HG02943 (cell line): ENCODE data around the gene SRRM3.
"Not testable (repeated sequence)": the region's sequence is repeated elsewhere in the genome, so short reads cannot be mapped to it uniquely, and the experiment has no call there.

Source experiments
- ATAC-seq: cut with Tn5 transposase; IDR thresholded peaks from one replicate; pipeline ENCODE4 v1.9.1; 2021; ENCODE audit warnings: mild to moderate bottlenecking, low read depth, moderate library complexity; ENCODE audit not compliant: unreplicated experiment

SRRM3 gene

DNA sequence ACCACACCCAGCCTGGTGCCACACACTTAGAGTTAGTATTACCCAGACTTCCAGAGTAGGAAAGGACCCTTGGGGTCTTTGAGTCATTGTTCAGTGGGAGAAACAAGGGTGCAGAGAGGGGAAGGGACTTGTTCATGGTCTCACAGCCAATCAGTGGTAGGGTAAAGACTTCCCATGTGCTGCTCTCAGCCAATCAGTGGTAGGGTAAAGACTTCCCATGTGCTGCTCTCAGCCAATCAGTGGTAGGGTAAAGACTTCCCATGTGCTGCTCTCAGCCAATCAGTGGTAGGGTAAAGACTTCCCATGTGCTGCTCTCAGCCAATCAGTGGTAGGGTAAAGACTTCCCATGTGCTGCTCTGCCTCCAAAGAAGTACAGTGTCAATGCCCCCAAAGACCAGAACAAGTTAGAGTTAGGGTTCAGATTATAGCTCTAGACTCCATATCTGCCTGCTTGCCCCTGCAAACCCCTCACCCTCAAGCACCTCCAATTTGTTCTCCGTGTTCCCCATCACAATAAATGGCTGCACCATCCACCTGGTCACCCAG lies 25.3 kb downstream of the SRRM3 start:
- not testable (repeated sequence) for ATAC-seq

DNA sequence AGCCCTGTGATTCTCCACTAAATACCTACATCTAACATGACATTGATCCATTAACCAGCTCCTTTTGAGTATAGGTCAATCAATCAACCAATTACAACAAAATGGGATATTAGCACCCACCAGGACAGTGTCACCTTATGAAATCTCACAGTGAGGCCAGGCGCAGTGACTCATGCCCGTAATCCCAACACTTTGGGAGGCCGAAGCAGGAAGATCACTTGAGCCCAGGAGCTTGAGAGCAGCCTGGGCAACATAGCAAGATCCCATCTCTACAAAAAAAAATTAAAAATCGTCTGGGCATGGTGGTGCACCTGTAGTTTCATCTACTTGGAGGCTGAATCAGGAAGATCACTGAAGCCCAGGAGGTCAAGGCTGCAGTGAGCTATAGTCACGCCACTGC lies 28.5 kb downstream of the SRRM3 start:
- no peak for ATAC-seq

DNA sequence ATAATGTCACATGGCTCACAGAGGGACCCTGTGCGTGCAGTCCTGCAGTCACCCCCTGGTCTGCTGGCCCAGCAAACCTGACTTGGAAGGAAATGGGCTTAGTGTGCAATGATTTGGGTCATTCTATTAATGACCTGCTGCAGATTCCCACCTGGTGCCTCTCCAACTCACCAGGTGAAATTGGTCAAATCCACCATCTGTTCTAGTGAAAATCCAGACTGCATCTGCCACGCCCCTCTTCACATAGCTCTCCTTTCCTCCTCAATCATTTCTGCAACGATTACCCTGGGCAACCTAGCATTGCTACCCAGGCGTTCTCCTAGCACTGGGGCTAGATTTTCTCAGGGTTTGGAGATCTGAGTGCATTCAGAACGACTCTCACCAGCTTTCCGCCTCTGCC lies 29.4 kb downstream of the SRRM3 start:
- no peak for ATAC-seq

DNA sequence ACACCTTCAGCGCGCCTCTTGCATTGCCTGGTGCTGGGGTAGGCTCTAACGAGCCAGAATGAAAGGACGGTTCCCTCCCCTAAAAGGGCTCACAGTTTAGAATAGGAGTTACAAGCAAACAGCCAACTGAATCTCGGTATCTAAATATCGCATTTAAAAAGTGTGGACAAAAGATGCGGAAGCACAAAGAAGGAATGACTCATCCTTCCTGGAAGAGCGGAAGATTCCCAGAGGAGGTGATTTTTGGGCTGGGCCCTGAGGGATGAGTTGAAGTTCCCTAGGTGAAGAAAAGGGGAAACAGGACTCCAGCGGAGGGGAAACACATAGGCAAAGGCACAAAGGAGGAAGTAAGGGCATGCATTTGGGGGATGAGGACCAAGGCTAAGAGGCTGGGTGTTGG lies 29.9 kb downstream of the SRRM3 start:
- ATAC-seq: no peak

DNA sequence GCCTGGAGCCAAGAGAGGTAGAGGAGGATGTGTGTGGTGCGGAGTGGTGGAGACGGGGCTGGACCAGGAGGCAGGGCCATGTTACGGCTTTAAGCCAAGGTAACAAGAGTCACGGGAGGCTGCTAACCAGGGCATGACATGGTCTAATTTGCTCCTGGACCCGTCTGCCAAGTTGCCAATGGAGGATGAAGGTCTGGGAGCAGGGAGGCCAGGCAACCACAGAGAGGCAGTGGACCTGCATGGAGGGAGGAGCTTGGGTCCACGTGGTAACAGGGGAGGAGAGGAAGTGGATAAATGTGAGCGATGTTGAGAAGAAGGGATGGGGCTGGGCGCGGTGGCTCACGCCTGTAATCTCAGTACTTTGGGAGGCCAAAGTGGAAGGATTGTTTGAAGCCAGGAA lies 31.0 kb downstream of the SRRM3 start:
- no peak for ATAC-seq

DNA sequence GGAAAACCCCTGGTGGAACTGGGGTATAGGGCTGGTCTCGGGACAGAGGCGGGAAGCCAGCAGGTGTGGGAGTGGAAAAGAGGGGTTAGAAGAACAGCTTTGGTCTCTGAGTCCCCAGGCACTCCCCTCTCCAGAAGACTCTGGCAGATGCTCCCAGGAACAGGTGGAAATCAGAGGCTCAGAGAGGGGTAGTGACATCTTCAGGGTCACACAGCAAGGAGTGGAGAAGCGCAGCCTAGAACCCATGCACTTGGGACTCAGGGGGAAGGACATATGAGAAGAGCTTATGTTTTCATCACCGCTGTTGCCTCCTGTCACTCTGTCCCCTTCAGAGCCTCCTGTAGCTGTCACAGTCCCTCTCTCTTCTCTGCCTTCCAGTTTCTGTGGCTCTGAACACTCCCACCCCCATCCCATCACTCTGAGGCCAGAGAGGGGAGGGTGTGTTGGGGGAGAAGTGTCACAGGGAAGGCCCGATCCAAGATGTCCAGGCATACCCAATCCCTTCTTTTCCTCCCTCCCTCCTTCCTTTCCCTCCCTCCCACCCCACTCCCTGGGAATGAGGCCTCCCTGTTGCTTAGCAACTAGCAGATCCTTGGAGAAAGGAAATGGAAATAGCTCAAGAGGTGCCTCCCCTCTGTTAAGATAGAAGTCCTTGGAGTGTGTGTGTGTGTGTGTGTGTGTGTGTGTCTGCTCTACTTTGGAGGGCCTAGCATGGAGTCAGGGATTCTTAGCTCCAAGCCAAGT lies 32.0 kb downstream of the SRRM3 start:
- ATAC-seq: no peak

DNA sequence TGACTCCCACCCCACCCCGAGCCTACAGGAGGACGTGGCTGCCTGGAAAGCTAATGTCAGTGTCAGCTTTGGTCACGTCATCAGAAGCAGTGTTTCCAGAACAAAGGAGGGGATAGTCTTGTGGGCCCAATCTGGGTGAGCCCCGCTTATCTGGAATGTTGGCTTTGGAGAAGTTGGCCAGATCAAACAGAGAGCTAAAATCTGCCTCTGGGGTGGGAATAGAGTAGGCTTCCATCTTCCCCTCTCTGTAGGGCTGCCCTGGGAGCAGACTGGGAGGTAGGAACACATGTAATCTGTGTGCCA lies 32.5 kb downstream of the SRRM3 start:
- ATAC-seq: no peak

DNA sequence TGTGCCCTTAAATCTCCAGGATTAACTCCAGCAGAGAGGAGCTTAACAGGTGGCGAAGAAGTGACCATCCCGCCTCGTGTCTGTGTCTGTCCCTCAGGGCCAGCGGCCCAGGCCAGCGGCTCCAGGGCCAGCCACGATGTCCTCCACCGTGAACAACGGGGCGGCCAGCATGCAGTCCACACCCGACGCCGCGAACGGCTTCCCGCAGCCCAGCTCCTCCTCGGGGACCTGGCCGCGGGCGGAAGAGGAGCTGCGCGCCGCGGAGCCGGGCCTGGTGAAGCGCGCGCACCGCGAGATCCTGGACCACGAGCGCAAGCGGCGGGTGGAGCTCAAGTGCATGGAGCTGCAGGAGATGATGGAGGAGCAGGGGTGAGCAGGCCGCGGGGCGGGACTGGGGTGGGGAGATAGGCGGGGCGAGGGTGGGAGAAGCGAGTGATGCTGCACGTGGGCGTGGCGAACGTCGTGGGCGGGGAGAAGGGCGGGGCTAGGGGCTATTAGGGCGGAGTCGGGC lies 33.3 kb downstream of the SRRM3 start:
- no peak for ATAC-seq

DNA sequence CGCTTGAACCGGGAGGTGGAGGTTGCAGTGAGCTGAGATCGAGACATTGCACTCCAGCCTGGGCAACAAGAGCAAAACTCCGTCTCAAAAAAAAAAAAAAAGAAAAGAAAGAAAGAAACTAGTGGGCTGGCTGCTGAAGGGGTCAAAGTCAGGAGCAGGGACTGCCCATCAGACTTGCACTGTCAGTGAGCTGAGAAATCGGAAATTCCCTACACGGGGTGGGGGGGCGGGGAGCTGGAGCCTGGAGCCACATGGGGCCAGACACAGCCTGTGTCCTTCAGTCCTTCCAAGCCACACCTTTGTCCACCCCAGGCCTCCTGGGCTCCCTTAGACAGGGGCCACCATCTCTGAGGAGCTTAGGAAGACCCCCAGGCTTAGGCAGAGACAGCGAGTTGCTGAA lies 34.5 kb downstream of the SRRM3 start:
- ATAC-seq: no peak

DNA sequence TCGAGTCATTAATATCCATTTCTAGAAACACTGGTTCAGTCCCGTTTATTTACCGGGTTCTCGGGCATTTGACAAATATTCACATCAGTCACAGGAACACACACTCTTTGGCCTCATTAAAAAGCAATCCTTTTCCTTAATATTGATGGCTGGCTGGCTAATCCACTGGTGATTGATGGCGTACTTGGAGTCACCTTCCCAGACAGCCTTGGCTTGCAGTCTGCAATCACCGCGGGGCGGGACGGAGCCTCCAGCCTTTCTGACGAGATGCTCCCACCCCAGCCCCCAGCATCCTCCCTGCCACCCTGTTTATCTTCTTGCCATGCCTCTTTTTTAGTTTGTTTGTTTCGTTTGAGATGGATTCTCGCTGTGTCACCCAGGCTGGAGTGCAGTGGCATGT lies 36.6 kb downstream of the SRRM3 start:
- ATAC-seq: no peak

DNA sequence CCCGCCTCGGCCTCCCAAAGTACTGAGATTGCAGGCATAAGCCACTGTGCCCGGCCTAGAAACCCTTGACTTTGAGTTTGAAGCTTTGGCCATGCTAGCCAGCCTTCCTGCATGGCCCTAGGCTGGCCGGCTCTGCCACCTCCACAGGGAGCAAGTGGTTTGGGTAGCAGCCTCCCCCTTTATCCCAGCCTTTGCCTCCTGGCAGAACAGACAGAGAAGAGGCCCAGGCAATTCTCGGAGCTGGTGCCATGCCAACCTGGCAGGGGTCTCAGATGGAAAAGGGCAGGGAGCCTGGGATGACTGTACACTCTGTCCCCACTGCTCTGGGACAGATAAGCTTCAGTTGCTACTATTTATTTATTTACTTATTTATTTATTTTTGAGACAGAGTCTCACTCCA lies 39.4 kb downstream of the SRRM3 start:
- ATAC-seq: no peak

DNA sequence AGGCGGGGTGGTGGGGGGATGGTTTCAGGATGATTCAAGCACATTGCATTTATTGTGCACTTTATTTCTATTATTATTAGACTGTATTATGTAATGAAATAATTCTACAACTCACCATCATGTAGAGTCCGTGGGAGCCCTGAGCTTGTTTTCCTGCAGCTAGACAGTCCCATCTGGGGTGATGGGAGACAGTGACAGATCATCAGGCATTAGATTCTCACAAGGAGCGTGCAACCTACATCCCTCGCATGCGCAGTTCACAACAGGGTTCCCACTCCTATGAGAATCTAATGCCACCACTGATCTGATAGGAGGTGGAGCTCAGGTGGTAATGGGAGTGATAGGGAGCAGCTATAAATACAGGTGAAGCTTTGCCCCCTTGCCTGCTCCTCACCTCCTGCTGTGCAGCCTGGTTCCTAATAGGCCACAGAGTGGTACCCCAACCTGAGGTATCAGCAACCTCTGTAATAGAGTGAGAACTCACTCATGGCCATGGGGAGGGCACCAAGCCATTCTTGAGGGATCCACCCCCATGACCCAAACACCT lies 40.9 kb downstream of the SRRM3 start:
- ATAC-seq: not testable (repeated sequence)

DNA sequence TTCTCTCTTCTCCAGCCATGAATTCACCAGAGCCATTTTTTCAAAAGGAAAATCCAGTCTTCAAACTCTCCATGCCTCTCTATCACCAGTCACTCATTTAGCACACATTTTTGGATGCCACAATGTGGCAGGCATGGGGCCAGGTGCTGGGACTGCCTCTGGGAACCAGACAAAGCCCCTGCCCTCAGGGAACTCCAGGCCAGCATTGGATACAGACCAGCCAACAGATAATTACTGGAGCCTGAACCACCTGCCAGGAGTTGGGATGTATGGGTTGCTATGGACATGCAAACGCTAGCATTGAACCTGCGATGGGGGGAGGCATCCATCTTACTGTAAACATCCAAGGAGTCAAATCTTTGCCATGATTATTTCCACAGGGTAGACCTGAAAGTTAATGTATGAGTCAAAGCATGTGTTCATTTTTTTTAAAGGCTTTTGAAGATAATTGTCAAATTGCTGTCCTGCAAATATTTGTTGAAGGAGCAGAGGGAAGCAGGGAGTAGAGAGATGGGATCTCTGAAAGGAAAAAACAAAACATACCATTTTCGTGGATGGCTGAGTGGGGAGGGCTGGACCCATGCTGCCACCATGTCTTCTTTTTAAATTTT lies 43.2 kb downstream of the SRRM3 start:
- no peak for ATAC-seq

DNA sequence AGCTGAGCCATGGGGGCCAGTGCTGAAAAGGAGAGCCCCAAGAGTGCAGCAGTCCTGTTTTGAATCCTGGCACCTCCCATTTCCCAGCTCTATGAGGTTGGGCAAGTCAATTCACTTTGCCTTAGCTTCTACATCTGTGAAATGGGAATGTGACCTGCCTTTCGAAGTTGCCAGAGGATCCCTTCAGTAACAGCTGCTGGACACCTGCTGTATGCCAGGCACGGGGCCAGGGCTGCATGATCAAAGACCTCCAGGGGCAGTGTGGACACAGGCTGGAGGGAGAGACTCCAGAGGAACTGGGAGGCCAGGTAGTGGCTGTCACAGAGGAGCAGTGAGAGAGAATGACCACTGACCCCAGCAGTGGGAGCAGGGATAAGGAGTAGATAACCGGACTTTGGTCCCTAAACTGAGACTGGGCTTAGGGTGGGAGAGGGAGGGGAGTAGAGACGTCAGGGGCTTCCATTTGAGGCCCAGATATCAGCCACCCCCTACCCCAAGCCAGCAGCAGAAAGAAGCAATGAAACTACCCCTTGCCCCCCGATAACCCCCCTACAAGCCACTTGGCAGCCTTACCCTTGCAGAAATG lies 45.2 kb downstream of the SRRM3 start:
- no peak for ATAC-seq

DNA sequence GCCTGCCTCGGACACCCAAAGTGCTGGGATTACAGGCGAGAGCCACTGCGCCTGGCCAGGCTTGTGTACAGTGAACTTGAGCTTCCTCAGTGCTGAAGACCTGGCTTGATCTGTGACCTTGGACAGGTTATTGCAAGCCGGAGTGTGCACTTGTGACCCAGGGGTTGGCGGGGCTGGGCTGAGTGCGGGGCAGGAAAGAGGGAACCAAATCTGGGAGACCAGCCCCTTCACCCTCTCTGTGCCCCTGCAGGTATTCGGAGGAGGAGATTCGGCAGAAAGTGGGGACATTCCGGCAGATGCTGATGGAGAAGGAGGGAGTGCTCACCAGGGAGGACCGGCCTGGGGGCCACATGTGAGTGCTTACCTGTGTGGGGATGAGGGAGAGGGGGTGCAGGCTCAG lies 46.2 kb downstream of the SRRM3 start:
- no peak for ATAC-seq

DNA sequence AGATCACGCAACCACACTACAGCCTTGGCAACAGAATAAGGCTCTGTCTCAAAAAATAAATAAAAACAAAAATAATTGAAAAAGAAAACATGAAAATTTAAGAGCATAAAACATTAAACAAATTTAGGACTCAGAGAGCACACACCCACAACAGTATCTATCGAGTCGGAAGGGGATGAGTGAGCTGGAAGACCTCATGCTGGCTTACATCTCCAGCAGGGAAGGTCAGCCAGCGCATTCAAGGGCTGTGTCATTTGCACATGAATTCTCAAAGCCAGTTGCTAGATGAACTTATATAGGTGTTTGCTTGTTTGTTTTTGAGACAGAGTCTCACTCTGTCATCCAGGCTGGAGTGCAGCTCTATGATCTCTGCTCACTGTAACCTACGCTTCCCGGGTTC lies 50.3 kb downstream of the SRRM3 start:
- no peak for ATAC-seq

DNA sequence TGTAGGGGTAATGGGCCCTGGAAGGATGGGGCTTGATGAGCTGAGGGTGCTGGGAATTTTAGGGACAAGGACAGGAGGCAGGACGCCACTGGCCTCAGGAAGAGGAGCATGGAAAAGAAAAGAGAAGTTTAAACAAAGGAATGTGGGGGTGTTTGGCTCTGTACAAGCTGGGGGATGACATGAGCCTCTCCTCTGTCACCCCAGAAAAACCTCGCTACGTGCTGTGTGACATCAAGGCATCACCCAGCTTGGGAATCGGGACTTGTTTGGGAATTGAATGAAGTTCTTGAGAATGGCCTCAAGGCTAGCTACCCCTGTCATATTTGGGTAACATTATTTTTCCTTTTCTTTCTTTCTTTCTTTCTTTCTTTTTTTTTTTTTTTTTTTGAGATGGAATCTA lies 53.1 kb downstream of the SRRM3 start:
- ATAC-seq: no peak

DNA sequence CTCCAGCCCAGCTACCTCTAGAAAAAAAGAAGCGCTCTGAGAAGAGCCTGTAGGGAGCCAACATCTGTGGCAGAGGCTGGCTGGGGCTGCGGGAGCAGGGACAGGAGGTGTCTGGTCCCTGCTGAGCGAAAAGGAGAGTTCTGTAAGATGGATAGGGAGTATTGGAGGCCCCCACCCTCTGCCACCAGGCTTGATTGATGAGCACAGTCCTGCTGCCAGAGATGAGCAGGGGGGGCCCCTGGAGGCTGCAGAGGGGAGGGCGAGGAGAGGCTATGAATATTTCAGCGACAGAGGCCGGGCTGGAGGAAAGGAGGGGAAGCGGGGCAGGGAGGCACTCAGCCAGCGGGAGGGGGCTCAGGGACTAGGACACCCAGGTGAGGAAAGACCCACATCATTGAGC lies 56.3 kb downstream of the SRRM3 start:
- ATAC-seq: no peak

DNA sequence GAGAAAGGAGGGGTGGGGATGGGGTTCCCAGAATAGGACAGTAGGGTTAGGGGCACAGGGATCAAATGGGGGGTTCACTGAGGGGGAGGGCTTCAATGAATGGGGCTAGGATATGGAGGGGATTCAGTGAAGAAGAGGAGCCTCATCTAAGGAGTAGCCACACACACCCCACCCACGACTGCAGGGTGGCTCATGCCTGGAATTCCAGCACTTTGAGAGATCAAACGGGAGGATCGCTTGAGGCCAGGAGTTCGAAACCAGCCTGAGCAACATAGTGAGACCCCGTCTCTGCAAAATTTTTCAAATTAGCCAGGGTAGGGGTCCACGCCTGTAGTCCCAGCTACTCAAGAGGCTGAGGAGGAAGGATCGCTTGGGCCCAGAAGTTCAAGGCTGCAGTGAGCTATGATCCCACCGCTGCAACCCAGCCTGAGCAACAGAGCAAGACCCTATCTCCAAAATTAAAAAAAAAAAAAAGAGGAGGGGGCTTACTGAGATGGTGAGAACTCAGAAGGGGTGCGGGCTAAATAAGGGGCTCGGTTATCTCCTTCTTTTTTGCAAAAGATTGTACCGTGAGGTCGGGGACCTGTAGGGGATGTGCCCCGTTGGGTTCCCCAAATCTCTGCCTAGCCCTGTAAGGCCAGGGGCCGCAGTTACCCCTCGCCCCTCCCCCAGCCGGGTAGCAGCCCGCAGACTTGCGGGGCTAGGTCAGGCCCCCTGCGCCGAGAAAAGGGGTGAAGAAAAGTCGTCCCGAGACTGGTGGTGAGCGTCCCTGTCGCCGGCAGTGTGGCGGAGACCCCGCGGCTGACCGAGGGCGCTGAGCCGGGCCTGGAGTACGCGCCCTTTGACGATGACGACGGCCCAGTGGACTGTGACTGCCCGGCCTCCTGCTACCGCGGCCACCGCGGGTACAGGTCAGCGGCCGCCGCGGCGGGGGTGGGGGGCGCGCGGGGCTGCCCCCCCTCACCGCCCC lies 57.7 kb downstream of the SRRM3 start:
- no peak for ATAC-seq

DNA sequence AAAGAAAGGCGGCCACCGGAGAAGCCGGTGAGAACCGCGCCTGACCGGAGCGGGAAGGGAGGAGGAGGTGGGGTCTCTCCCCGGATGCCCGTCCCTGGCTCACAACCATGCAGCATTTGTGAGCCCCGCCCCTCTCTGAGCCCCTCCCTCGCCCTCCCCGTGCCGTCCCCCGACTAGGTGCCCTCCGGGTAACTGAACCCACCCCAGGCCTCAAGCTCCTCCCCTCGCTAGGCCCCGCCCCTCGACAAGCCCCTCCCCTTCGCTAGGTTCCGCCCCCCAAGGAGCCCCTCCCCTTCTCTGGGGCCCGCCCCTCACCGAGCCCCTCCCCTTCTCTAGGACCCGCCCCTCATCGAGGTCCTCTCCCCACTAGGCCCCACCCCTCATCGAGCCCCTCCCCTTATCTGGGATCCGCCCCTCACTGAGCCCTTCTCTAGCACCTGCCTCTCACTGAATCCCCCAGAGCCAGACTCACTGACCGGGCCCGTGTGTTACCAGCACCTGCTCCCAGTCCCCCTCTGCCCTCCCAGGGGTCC lies 58.5 kb downstream of the SRRM3 start:
- ATAC-seq: no peak
